8988T (cell line): Measurements from ENCODE around the gene PTPRB.
A peak's percentile ranks its signal among the peaks of the same experiment; 100 is the strongest.

Source experiments
- DNase-seq: peaks from one replicate; pipeline ENCODE4 v3.0.0; 2011

Gene PTPRB

GRCh38 chr12:70641691-70642090 is 4.5 kb upstream of the PTPRB start:
- DNase-seq = no peak

DNA sequence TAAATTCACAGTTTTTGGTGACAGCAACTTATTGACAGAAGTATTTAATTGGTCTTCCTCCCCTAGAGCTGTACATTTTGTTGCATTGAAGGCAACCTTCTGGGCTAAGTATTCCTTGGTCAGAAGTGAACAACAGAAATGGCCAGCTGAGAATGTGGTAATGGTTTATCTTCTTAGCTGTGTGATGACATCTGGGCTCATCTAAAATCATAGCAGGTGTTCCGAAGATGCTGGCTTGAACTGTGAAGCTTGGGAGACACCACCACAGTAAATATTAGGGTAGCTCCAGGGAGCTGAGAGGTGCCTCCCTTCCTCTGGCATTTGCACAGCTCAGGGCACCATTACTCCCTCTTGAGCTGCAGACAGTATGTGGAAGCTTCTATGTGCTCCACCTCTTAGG is 3.7 kb upstream of the PTPRB start:
- DNase-seq = no peak

DNA sequence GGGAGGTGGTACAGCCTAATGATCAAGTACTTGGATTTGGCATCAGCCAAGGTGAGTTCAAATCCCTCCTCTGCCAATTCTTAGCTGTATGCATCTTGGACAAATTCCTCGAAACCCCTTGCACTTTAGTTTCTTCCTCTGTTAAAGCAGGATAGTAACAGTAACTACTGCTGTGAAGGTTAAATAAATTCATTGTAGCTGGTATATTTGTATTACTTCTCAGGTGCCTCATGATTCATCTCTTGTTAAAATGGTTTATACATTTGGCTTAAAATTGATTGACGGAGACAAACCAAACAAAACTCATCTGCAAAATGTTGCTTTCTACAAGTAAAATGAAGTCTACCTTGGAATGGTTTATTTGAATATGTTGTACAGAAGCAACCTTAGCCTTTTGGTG is 2.3 kb upstream of the PTPRB start:
- no peak for DNase-seq

GRCh38 chr12:70638639-70639360 is 1.6 kb upstream of the PTPRB start:
- DNase-seq = no peak

- no peak for DNase-seq
Measured at GRCh38 chr12:70635755-70636154, 1.5 kb downstream of the PTPRB start.

GRCh38 chr12:70628701-70629480 is 8.3 kb downstream of the PTPRB start:
- no peak for DNase-seq

- no peak for DNase-seq
Measured at GRCh38 chr12:70627677-70628076, 9.6 kb downstream of the PTPRB start.

- no peak for DNase-seq
Measured at GRCh38 chr12:70626180-70626579, 11.0 kb downstream of the PTPRB start.

DNA sequence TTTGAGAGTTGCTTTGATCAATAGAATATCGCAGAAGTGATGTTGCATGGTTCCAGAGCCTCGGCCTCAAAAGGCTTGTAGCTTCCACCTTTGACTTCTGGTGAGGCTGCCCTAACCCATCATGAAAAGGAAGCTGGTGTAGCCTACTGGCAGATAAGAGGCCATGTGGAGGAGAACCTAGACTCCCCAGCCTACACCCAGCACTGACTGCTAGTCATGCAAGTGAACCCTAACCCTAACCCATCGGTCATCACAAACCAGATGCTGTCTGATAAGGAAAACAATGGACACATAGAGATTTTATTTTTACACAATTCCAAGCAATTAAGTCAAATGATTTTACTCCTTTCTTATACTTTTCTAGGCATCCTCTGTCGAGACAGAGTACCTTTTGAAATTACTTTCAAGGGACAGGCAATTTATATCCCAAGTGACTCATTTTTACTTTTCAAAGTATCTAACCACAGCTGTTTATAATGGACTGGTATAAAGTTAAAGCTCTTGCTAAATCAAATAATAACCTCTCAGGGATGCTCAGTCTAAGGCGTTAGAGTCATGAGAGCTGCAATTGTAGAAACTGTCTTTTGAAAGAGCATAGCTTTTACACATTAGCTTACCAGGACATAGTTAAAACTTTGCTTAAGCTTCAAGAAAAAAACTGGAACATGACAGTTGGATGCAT is 17.6 kb downstream of the PTPRB start:
- no peak for DNase-seq

DNA sequence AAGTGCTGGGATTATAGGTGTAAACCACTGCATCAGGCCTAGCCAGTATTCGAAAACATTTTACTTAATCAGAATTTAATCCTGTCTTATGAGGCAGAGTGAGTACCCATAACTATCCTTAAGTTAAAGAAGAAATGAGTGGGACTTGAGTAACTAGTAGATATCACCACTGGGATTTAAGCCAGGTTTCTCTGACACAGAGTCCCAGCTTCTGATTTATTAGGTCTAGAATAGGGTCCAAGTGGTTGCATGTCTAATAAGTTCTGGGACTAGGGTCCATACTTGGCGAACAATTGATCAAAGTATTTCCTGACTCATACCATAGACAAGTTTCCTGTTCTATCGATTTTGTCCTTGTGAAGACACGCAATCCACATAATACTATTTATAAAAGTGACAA is 18.9 kb downstream of the PTPRB start:
- DNase-seq = no peak

- no peak for DNase-seq
Measured at GRCh38 chr12:70617450-70617849, 19.8 kb downstream of the PTPRB start.

GRCh38 chr12:70615174-70615866 is 21.9 kb downstream of the PTPRB start:
- DNase-seq = no peak

DNA sequence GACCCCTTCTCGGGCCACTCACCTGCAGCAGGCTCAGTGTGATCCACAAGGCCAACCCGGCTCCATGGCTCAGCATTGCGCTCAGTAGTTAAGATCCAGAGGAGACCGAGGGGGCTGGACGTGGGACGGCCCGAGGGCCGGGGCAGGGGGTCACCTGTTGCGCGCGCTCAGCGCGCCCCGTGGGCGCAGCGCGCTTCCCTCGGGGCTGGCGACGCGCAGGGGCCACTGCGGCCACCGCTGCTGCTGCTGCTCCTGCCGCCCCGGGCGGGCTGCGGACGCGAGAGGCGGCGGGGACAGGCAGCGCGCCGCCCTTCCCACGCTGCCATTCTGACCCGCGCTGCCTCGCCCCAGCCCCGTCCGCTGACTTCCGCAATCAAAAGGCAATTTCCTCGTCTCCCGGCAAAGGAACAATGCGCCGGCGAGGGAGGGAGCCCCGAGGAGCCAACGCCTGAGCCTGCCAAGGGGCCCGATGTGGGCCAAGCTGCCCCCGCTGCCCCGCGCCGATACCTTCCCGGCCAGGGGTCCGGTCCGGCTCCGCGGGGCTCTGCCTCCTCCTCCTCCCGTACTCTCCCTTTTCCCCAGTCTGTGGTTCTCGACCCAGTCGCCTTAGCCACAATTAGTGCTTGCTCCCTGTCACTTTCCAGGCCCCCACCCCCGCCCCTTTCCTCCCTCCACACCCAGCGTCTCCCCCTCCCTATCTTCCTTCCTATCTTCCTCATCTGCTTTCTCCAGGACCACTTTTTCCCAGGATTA is 27.3 kb downstream of the PTPRB start:
- DNase-seq = peak; percentile 35

DNA sequence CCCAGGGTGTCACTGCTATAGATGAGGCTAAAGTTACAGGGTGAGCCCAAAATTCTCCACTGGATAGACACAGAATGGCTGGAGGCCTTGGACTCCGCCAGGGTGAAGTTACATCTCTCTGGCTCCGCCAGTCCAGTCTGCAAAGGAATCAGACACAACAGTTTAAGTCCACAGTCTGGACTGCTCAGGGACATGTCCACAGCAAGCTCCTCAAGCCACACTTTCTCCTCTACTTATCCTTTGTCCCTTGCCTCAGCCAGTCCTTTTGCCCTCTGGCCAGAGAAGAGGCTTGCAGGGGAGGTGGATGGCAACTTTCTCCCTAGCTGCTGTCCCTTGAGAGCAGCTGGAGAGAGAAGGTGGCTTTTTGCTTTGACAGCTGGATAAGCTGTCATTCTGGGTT is 28.0 kb downstream of the PTPRB start:
- no peak for DNase-seq

- DNase-seq = no peak
Measured at GRCh38 chr12:70608184-70608583, 29.0 kb downstream of the PTPRB start.

DNA sequence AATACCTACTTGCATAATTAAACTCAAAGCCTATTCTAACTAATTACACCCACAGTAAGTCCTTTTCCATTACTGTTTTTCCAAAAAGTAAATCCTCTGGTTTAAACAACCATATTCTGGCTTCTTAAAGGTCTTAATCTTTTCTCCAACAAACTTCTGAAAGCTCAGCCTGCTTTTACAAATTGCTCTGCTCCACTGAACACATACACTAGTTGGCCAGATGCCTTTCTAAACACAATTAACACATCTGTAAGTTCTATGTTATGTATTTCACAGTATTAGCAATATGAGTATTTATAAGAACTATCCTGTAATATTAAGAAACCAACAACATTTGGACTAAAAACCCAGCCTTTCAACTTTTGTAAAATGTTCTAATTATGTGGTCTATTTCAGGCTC is 30.1 kb downstream of the PTPRB start:
- DNase-seq = no peak

GRCh38 chr12:70605976-70606375 is 31.3 kb downstream of the PTPRB start:
- no peak for DNase-seq

DNA sequence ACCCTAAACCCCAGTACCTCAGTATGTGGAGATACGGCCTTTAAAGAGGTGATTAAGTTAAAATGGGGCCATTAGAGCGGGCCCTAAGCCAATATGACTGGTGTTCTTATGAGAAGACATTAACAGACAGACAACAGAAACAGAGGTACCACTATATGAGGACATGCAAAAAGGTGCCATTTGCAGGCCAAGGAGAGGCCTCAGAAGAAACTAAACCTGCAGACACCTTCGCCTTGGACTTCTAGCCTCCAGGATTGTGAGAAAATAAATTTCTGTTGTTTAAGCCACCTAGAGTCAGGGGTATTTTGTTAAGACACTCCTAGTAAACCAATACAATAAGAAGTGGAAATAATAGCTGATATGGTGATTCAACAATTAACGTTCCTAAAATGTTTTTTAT is 32.6 kb downstream of the PTPRB start:
- no peak for DNase-seq

GRCh38 chr12:70603044-70603443 is 34.2 kb downstream of the PTPRB start:
- no peak for DNase-seq

- DNase-seq = no peak
Measured at GRCh38 chr12:70598467-70599193, 38.6 kb downstream of the PTPRB start.

GRCh38 chr12:70592664-70593063 is 44.6 kb downstream of the PTPRB start:
- no peak for DNase-seq
